Smooth muscle cell (in vitro differentiated cells): ENCODE results near the gene PNMA3. TPM values are rescaled to one million over a fixed set of nuclear protein-coding genes. Genes with fewer than 3 reads are reported as not detected.

ENCODE experiments used
- DNase-seq: peaks from one replicate; lab custom pipeline; 2025; ENCODE audit not compliant: unreplicated experiment; lab: John Stamatoyannopoulos, UW
- H2AFZ ChIP-seq: fragments of 200-600 bp; sonication (generic); 2 replicates; pipeline ENCODE4 v1.6.0; 2016; ENCODE audit warnings: antibody characterized with exemption, low read depth, mild to moderate bottlenecking
- H3F3A ChIP-seq: fragments of 200-600 bp; sonication (generic); 2 replicates; pipeline ENCODE4 v1.6.0; 2017; ENCODE audit warnings: antibody characterized with exemption, low read depth
- H3K27ac ChIP-seq: fragments of 200-600 bp; sonication (generic); 2 replicates; pipeline ENCODE4 v1.5.1; 2016; ENCODE audit warnings: low read depth, mild to moderate bottlenecking
- H3K27me3 ChIP-seq: fragments of 200-600 bp; sonication (generic); 2 replicates; pipeline ENCODE4 v1.6.1; 2016; ENCODE audit warnings: low read depth, mild to moderate bottlenecking
- H3K36me3 ChIP-seq: fragments of 200-600 bp; sonication (generic); 2 replicates; pipeline ENCODE4 v1.5.1; 2016; ENCODE audit warnings: low read depth
- H3K4me1 ChIP-seq: fragments of 200-600 bp; sonication (generic); 2 replicates; pipeline ENCODE4 v1.5.1; 2016; ENCODE audit warnings: low read depth
- H3K4me2 ChIP-seq: fragments of 200-600 bp; sonication (generic); 2 replicates; pipeline ENCODE4 v1.6.0; 2016; ENCODE audit warnings: mild to moderate bottlenecking
- H3K4me3 ChIP-seq: fragments of 200-600 bp; sonication (generic); 2 replicates; pipeline ENCODE4 v1.5.1; 2016; ENCODE audit warnings: mild to moderate bottlenecking
- H3K79me2 ChIP-seq: fragments of 200-600 bp; sonication (generic); 2 replicates; pipeline ENCODE4 v1.6.0; 2016; ENCODE audit warnings: low read depth, mild to moderate bottlenecking
- H3K9ac ChIP-seq: fragments of 200-600 bp; sonication (generic); 2 replicates; pipeline ENCODE4 v1.6.0; 2016; ENCODE audit warnings: low read depth
- H3K9me3 ChIP-seq: fragments of 200-600 bp; sonication (generic); replicated peaks from 2 replicates; pipeline ENCODE4 v1.5.1; 2016; ENCODE audit warnings: low read depth
- H4K20me1 ChIP-seq: fragments of 200-600 bp; sonication (generic); 2 replicates; pipeline ENCODE4 v1.6.0; 2016; ENCODE audit warnings: low read depth
- CTCF ChIP-seq: fragments of 200-600 bp; sonication (generic); IDR thresholded peaks from 2 replicates; pipeline ENCODE4 v1.5.1; 2017; ENCODE audit warnings: borderline replicate concordance, mild to moderate bottlenecking, antibody characterized with exemption; ENCODE audit not compliant: insufficient read depth, poor library complexity, severe bottlenecking
- WGBS: methylation state at CpG from one replicate; pipeline ENCODE4 v1.1.7; 2016; ENCODE audit warnings: low lambda C conversion rate; 5-methylcytosine and 5-hydroxymethylcytosine counted together
- polyA plus RNA-seq: library from polyadenylated mRNA; unstranded; fragments of >200 nt; fragmentation: Nextera tagmentation; extraction: Ambion mirVana; gene quantifications from 2 replicates; pipeline ENCODE4 v1.2.1, GENCODE V29; 2016
- total RNA-seq: library from RNA; depleted of rRNA; stranded (reverse); fragments of >200 nt; gene quantifications from 2 replicates; pipeline ENCODE4 v1.2.3, GENCODE V29; 2014

The PNMA3 gene
- total and polyA plus RNA-seq, 2 experiments from 2014 or later: 1.1 to 6.0 TPM

GRCh38 chrX:153059191-153060094 is 3.2 kb downstream of the PNMA3 start:
- no peaks in the 10 kb centered on the region for H4K20me1 ChIP-seq
- H3K27ac ChIP-seq: no peak overlapping the region
- no peak overlapping the region for H3K4me2 ChIP-seq
- no peak overlapping the region for H2AFZ ChIP-seq
- no peaks in the 10 kb centered on the region for H3K9me3 ChIP-seq
- no peak overlapping the region for H3K4me3 ChIP-seq
- no peak for TF ChIP-seq CTCF
- DNase-seq: no peak
- no peaks in the 10 kb centered on the region for H3K79me2 ChIP-seq
- no peaks in the 10 kb centered on the region for H3K27me3 ChIP-seq
- H3K9ac ChIP-seq: no peak overlapping the region
- no peaks in the 10 kb centered on the region for H3K36me3 ChIP-seq
- H3F3A ChIP-seq: no peaks in the 10 kb centered on the region
- WGBS: 88% methylated on average over 18 of the region's 18 CpGs
- no peaks in the 10 kb centered on the region for H3K4me1 ChIP-seq

- Histone ChIP-seq H3K4me1 (no peaks in the 10 kb centered on the region), H3F3A (no peaks in the 10 kb centered on the region), H3K9ac (no peak overlapping the region), H3K4me2 (no peak overlapping the region), H3K4me3 (no peak overlapping the region), H2AFZ (no peak overlapping the region), H4K20me1 (no peaks in the 10 kb centered on the region), H3K27ac (no peak overlapping the region), H3K79me2 (no peaks in the 10 kb centered on the region), H3K27me3 (no peaks in the 10 kb centered on the region), H3K9me3 (no peaks in the 10 kb centered on the region), H3K36me3 (no peaks in the 10 kb centered on the region)
- WGBS: 90% methylated on average over 8 of the region's 8 CpGs
- no peak for DNase-seq
- TF ChIP-seq CTCF: no peak
These were observed 3.8 kb downstream of the PNMA3 start for GRCh38 chrX:153060095-153060445.

- H4K20me1 ChIP-seq: no peaks in the 10 kb centered on the region
- H3K36me3 ChIP-seq: no peaks in the 10 kb centered on the region
- no peak overlapping the region for H3K9ac ChIP-seq
- no peaks in the 10 kb centered on the region for H3K4me1 ChIP-seq
- WGBS: 20% methylated on average over 3 of the region's 3 CpGs
- no peaks in the 10 kb centered on the region for H3K27me3 ChIP-seq
- no peaks in the 10 kb centered on the region for H3K9me3 ChIP-seq
- H3K27ac ChIP-seq: peak overlapping the region; percentile 57
- no peak overlapping the region for H2AFZ ChIP-seq
- no peak overlapping the region for H3K4me3 ChIP-seq
- peak overlapping the region; percentile 26 for H3K4me2 ChIP-seq
- no peak for TF ChIP-seq CTCF
- DNase-seq: no peak
- H3F3A ChIP-seq: no peaks in the 10 kb centered on the region
- H3K79me2 ChIP-seq: no peaks in the 10 kb centered on the region
These were observed 5.5 kb downstream of the PNMA3 start for GRCh38 chrX:153061732-153062131.

GRCh38 chrX:153063315-153063714 is 7.0 kb downstream of the PNMA3 start:
- no peaks in the 10 kb centered on the region for H4K20me1 ChIP-seq
- no peak overlapping the region for H2AFZ ChIP-seq
- no peaks in the 10 kb centered on the region for H3K9me3 ChIP-seq
- H3K27ac ChIP-seq: no peak overlapping the region
- H3F3A ChIP-seq: no peaks in the 10 kb centered on the region
- H3K4me3 ChIP-seq: no peak overlapping the region
- no peak overlapping the region for H3K4me2 ChIP-seq
- no peaks in the 10 kb centered on the region for H3K4me1 ChIP-seq
- DNase-seq: no peak
- H3K79me2 ChIP-seq: no peaks in the 10 kb centered on the region
- H3K9ac ChIP-seq: no peak overlapping the region
- TF ChIP-seq CTCF: no peak
- no peaks in the 10 kb centered on the region for H3K27me3 ChIP-seq
- H3K36me3 ChIP-seq: no peaks in the 10 kb centered on the region
